H9 (cell line): ENCODE results near the gene KIAA0513. TPM values are rescaled to one million over a fixed set of nuclear protein-coding genes. Genes with fewer than 3 reads are reported as not detected.

Experiments used
- DNase-seq: peaks from one replicate; pipeline ENCODE4 v3.0.0-alpha.2; 2017
- H2AFZ ChIP-seq: one replicate; pipeline ENCODE4 v1.6.1; 2013; ENCODE audit warnings: mild to moderate bottlenecking, low read length, control low read depth, moderate library complexity
- H2AK5ac ChIP-seq: 2 replicates; pipeline ENCODE4 v1.6.1; 2013; ENCODE audit warnings: low read length, control low read depth, mixed read lengths; ENCODE audit not compliant: insufficient read length
- H2BK120ac ChIP-seq: one replicate; pipeline ENCODE4 v1.6.1; 2013; ENCODE audit warnings: low read depth, mild to moderate bottlenecking, low read length, control low read depth, inconsistent platforms; ENCODE audit not compliant: poor library complexity, severe bottlenecking
- H2BK12ac ChIP-seq: 2 replicates; pipeline ENCODE4 v1.6.1; 2013; ENCODE audit warnings: low read length, control low read depth, mixed read lengths, low read depth; ENCODE audit not compliant: insufficient read length
- H2BK15ac ChIP-seq: 2 replicates; pipeline ENCODE4 v1.6.1; 2013; ENCODE audit warnings: low read depth, low read length, control low read depth
- H2BK20ac ChIP-seq: one replicate; pipeline ENCODE4 v1.6.1; 2013; ENCODE audit warnings: low read depth, mild to moderate bottlenecking, low read length, control low read depth, inconsistent platforms; ENCODE audit not compliant: poor library complexity, severe bottlenecking
- H2BK5ac ChIP-seq: 2 replicates; pipeline ENCODE4 v1.6.1; 2013; ENCODE audit warnings: low read length, control low read depth, mixed read lengths; ENCODE audit not compliant: insufficient read length
- H3K14ac ChIP-seq: 2 replicates; pipeline ENCODE4 v1.6.1; 2013; ENCODE audit warnings: low read length, control low read depth; ENCODE audit not compliant: insufficient read depth
- H3K18ac ChIP-seq: 2 replicates; pipeline ENCODE4 v1.6.1; 2013; ENCODE audit warnings: low read depth, mild to moderate bottlenecking, mixed read lengths, low read length, control low read depth; ENCODE audit not compliant: insufficient read length
- H3K23ac ChIP-seq: 2 replicates; pipeline ENCODE4 v1.6.1; 2013; ENCODE audit warnings: low read length, control low read depth, mixed read lengths, low read depth; ENCODE audit not compliant: insufficient read length
- H3K23me2 ChIP-seq: 2 replicates; pipeline ENCODE4 v1.6.1; 2013; ENCODE audit warnings: low read depth, mild to moderate bottlenecking, mixed read lengths, low read length, control low read depth; ENCODE audit not compliant: insufficient read length, poor library complexity, severe bottlenecking
- H3K27ac ChIP-seq: 2 replicates; pipeline ENCODE4 v1.5.1; 2013; ENCODE audit warnings: low read length, control low read depth, mixed read lengths, low read depth; ENCODE audit not compliant: insufficient read length
- H3K27me3 ChIP-seq: 2 replicates; pipeline ENCODE4 v1.6.1; 2013; ENCODE audit warnings: low read length, control low read depth, inconsistent platforms; ENCODE audit not compliant: insufficient read depth
- H3K4ac ChIP-seq: 2 replicates; pipeline ENCODE4 v1.6.1; 2013; ENCODE audit warnings: low read depth, mild to moderate bottlenecking, control low read depth, inconsistent platforms, low read length, moderate library complexity
- H3K4me1 ChIP-seq: 2 replicates; pipeline ENCODE4 v1.6.1; 2013; ENCODE audit warnings: low read length, control low read depth, inconsistent platforms; ENCODE audit not compliant: insufficient read depth
- H3K4me2 ChIP-seq: 2 replicates; pipeline ENCODE4 v1.6.1; 2013; ENCODE audit warnings: low read length, control low read depth, mixed read lengths; ENCODE audit not compliant: insufficient read length, insufficient read depth
- H3K56ac ChIP-seq: 2 replicates; pipeline ENCODE4 v1.6.1; 2013; ENCODE audit warnings: low read depth, mild to moderate bottlenecking, mixed read lengths, low read length, control low read depth; ENCODE audit not compliant: insufficient read length
- H3K79me1 ChIP-seq: 2 replicates; pipeline ENCODE4 v1.6.1; 2013; ENCODE audit warnings: low read depth, mild to moderate bottlenecking, moderate library complexity, low read length, control low read depth, inconsistent platforms; ENCODE audit not compliant: insufficient read depth, poor library complexity, severe bottlenecking
- H3K79me2 ChIP-seq: 2 replicates; pipeline ENCODE4 v1.6.1; 2013; ENCODE audit warnings: low read length, control low read depth, inconsistent platforms; ENCODE audit not compliant: insufficient read depth
- H3K9ac ChIP-seq: 2 replicates; pipeline ENCODE4 v1.6.1; 2013; ENCODE audit warnings: low read length, control low read depth, mixed read lengths; ENCODE audit not compliant: insufficient read length; ENCODE audit errors: extremely low read depth
- H3K9me3 ChIP-seq: one replicate; pipeline ENCODE4 v1.6.1; 2013; ENCODE audit warnings: low read depth, low read length, inconsistent platforms; ENCODE audit not compliant: control insufficient read depth
- H3T11ph ChIP-seq: one replicate; pipeline ENCODE4 v1.6.1; 2013; ENCODE audit warnings: mild to moderate bottlenecking, low read length, control low read depth, inconsistent platforms
- H4K20me1 ChIP-seq: one replicate; pipeline ENCODE4 v1.6.1; 2013; ENCODE audit not compliant: control insufficient read depth, insufficient read length, insufficient read depth
- H4K5ac ChIP-seq: 2 replicates; pipeline ENCODE4 v1.6.1; 2013; ENCODE audit warnings: low read depth, mild to moderate bottlenecking, mixed read lengths, low read length, control low read depth; ENCODE audit not compliant: insufficient read length
- H4K8ac ChIP-seq: replicated peaks from 2 replicates; pipeline ENCODE4 v1.6.1; 2013; ENCODE audit warnings: low read length, control low read depth, mixed read lengths, low read depth; ENCODE audit not compliant: insufficient read length
- H4K91ac ChIP-seq: 2 replicates; pipeline ENCODE4 v1.6.1; 2013; ENCODE audit warnings: low read depth, mild to moderate bottlenecking, moderate library complexity, mixed read lengths, low read length, control low read depth; ENCODE audit not compliant: insufficient read length
- H3K27ac Mint-ChIP-seq, 3 experiments: 2 replicates in 2 of 3; 3 replicates in 1 of 3; pipeline ENCODE4 v1.8.0; 2020 to 2021; ENCODE audit warnings: mixed read lengths in 3 of 3, mild to moderate bottlenecking in 1 of 3, moderate library complexity in 1 of 3
- H3K27me3 Mint-ChIP-seq: 2 replicates; pipeline ENCODE4 v1.8.0; 2021; ENCODE audit warnings: low read depth, mild to moderate bottlenecking, moderate library complexity, mixed read lengths
- H3K36me3 Mint-ChIP-seq, 3 experiments: 2 replicates in 2 of 3; 3 replicates in 1 of 3; pipeline ENCODE4 v1.8.0; 2020 to 2021; ENCODE audit warnings: low read depth in 3 of 3, mixed read lengths in 3 of 3; ENCODE audit not compliant: insufficient read depth in 1 of 3
- H3K4me1 Mint-ChIP-seq, 2 experiments: 2 replicates each; pipeline ENCODE4 v1.8.0; 2020; ENCODE audit warnings: mixed read lengths in 2 of 2
- H3K4me3 Mint-ChIP-seq, 2 experiments: 2 replicates in 1 of 2; 3 replicates in 1 of 2; pipeline ENCODE4 v1.8.0; 2020 to 2021; ENCODE audit warnings: mild to moderate bottlenecking in 2 of 2, mixed read lengths in 2 of 2, moderate library complexity in 1 of 2
- H3K9me3 Mint-ChIP-seq, 2 experiments: 2 replicates in 1 of 2; 3 replicates in 1 of 2; pipeline ENCODE4 v1.8.0; 2020; ENCODE audit warnings: mild to moderate bottlenecking in 2 of 2, mixed read lengths in 2 of 2, moderate library complexity in 1 of 2
- CTCF ChIP-seq: fragments of 200-600 bp; sonication (generic); conservative IDR thresholded peaks from 3 replicates; pipeline ENCODE4 v1.8.0; 2021; ENCODE audit warnings: antibody characterized with exemption, mild to moderate bottlenecking
- WGBS: extraction: QIAGEN DNeasy Blood & Tissue Kit; methylation state at CpG from one replicate; pipeline ENCODE4 v1.1.7; 2013; ENCODE audit warnings: missing lambda C conversion rate, low lambda C conversion rate, mixed read lengths; ENCODE audit not compliant: insufficient read length; ENCODE audit errors: extremely low coverage; 5-methylcytosine and 5-hydroxymethylcytosine counted together
- total RNA-seq: library from RNA; stranded (reverse); gene quantifications from 2 replicates; pipeline ENCODE4 v1.2.1, GENCODE V29; 2021

The KIAA0513 gene
- total RNA-seq, 1 experiment from 2014 or later = 4.7 TPM

- no peak overlapping the region for H3T11ph ChIP-seq
- Mint-ChIP-seq H3K36me3 (no peaks in the 10 kb centered on the region; a peak in 1 of 7 replicates), H3K4me3 (no peak overlapping the region), H3K9me3 (no peaks in the 10 kb centered on the region), H3K27me3 (peaks cover 20% of the 10 kb centered on the region), H3K27ac (no peak overlapping the region), H3K4me1 (peaks cover 7 to 14% of the 10 kb centered on the region in 2 experiments)
- peaks cover 7% of the 10 kb centered on the region for H3K79me1 ChIP-seq
- H3K27me3 ChIP-seq = no peaks in the 10 kb centered on the region
- no peak overlapping the region for H3K4ac ChIP-seq
- H4K91ac ChIP-seq = no peak overlapping the region
- no peak for TF ChIP-seq CTCF
- H3K23me2 ChIP-seq = peaks cover 7% of the 10 kb centered on the region
- H3K9me3 ChIP-seq = no peaks in the 10 kb centered on the region
- no peak overlapping the region for H2BK120ac ChIP-seq
- no peak overlapping the region for H2BK5ac ChIP-seq
- H3K9ac ChIP-seq = no peak overlapping the region
- no peak overlapping the region for H4K8ac ChIP-seq
- peaks cover 9% of the 10 kb centered on the region; the same call in 1 of the 2 replicates for H3K79me2 ChIP-seq
- no peak overlapping the region for H2BK15ac ChIP-seq
- H3K4me1 ChIP-seq = peaks cover 3% of the 10 kb centered on the region; the same call in 1 of the 2 replicates
- H3K23ac ChIP-seq = no peak overlapping the region
- no peak overlapping the region for H2BK20ac ChIP-seq
- no peak overlapping the region for H3K27ac ChIP-seq
- no CpG with 5 or more reads among the region's 2 CpGs for whole genome bisulfite sequencing
- H4K20me1 ChIP-seq = no peaks in the 10 kb centered on the region
- H3K56ac ChIP-seq = no peak overlapping the region
- H3K14ac ChIP-seq = no peak overlapping the region
- no peak overlapping the region for H2AFZ ChIP-seq
- H2AK5ac ChIP-seq = no peak overlapping the region
- no peak overlapping the region for H4K5ac ChIP-seq
- DNase-seq = no peak
- H3K18ac ChIP-seq = no peak overlapping the region
- no peak overlapping the region for H3K4me2 ChIP-seq
- H2BK12ac ChIP-seq = no peak overlapping the region
Measured at GRCh38 chr16:85014311-85014710, 13.3 kb upstream of the KIAA0513 start.
